HG02571 (cell line): ENCODE data around the gene SEPTIN10.

Experiments
- ATAC-seq: cut with Tn5 transposase; IDR thresholded peaks from one replicate; pipeline ENCODE4 v1.9.1; 2021; ENCODE audit warnings: mild to moderate bottlenecking, moderate library complexity; ENCODE audit not compliant: unreplicated experiment

The SEPTIN10 gene

GRCh38 chr2:109501461-109501860 lies 112.3 kb downstream of the SEPTIN10 start:
- no peak for ATAC-seq

- no peak for ATAC-seq
Measured at GRCh38 chr2:109500910-109501309, 112.9 kb downstream of the SEPTIN10 start.

- ATAC-seq, result no peak
Measured at GRCh38 chr2:109499566-109499965, 114.2 kb downstream of the SEPTIN10 start.

GRCh38 chr2:109498906-109499305 lies 114.9 kb downstream of the SEPTIN10 start:
- no peak for ATAC-seq

GRCh38 chr2:109497911-109498870 lies 115.6 kb downstream of the SEPTIN10 start:
- no peak for ATAC-seq

- ATAC-seq, result no peak
Measured at GRCh38 chr2:109497463-109497862, 116.3 kb downstream of the SEPTIN10 start.

- no peak for ATAC-seq
Measured at GRCh38 chr2:109494351-109494750, 119.4 kb downstream of the SEPTIN10 start.

GRCh38 chr2:109493176-109493935 lies 120.4 kb downstream of the SEPTIN10 start:
- no peak for ATAC-seq
